KMS-11 (cell line): ENCODE data around the gene CMSS1.

Experiments used
- H2AFZ ChIP-seq: fragments of 200-600 bp; sonication (generic); 2 replicates; pipeline ENCODE4 v1.6.1; 2016; ENCODE audit warnings: antibody characterized with exemption, mixed run types, low read depth
- H3K27ac ChIP-seq: fragments of 200-600 bp; sonication (generic); 2 replicates; pipeline ENCODE4 v1.6.1; 2016; ENCODE audit warnings: mild to moderate bottlenecking, mixed run types
- H3K27me3 ChIP-seq: fragments of 200-600 bp; sonication (generic); 2 replicates; pipeline ENCODE4 v1.6.1; 2017; ENCODE audit warnings: mild to moderate bottlenecking, low read depth, mixed run types, moderate library complexity; ENCODE audit not compliant: insufficient read depth
- H3K36me3 ChIP-seq: fragments of 200-600 bp; sonication (generic); 2 replicates; pipeline ENCODE4 v1.6.1; 2017; ENCODE audit warnings: mild to moderate bottlenecking, mixed run types; ENCODE audit not compliant: insufficient read depth
- H3K4me1 ChIP-seq: fragments of 200-600 bp; sonication (generic); 2 replicates; pipeline ENCODE4 v1.6.1; 2016; ENCODE audit warnings: mild to moderate bottlenecking, low read depth, mixed run types; ENCODE audit not compliant: poor library complexity, severe bottlenecking
- H3K4me2 ChIP-seq: fragments of 200-600 bp; sonication (generic); 2 replicates; pipeline ENCODE4 v1.7.0; 2016; ENCODE audit warnings: mild to moderate bottlenecking, mixed run types
- H3K4me3 ChIP-seq: fragments of 200-600 bp; sonication (generic); IDR thresholded peaks from 2 replicates; pipeline ENCODE4 v1.6.1; 2017; ENCODE audit warnings: low read depth, low read length, mixed read lengths; ENCODE audit not compliant: insufficient read depth
- H3K79me2 ChIP-seq: fragments of 200-600 bp; sonication (generic); 2 replicates; pipeline ENCODE4 v1.6.1; 2016; ENCODE audit warnings: low read depth, mixed run types; ENCODE audit not compliant: insufficient read depth
- H3K9ac ChIP-seq: fragments of 200-600 bp; sonication (generic); 2 replicates; pipeline ENCODE4 v1.6.1; 2016; ENCODE audit warnings: mild to moderate bottlenecking, mixed run types
- H4K20me1 ChIP-seq: fragments of 200-600 bp; sonication (generic); 2 replicates; pipeline ENCODE4 v1.6.1; 2016; ENCODE audit warnings: mild to moderate bottlenecking, mixed run types; ENCODE audit not compliant: insufficient read depth
- TF ChIP-seq, protein P1 (sequence below): fragments of 200-600 bp; sonication (generic); conservative IDR thresholded peaks from 2 replicates; pipeline ENCODE4 v1.6.1; 2017; ENCODE audit warnings: low read depth, mild to moderate bottlenecking, antibody characterized with exemption, low read length, moderate library complexity, mixed read lengths

Gene CMSS1

DNA sequence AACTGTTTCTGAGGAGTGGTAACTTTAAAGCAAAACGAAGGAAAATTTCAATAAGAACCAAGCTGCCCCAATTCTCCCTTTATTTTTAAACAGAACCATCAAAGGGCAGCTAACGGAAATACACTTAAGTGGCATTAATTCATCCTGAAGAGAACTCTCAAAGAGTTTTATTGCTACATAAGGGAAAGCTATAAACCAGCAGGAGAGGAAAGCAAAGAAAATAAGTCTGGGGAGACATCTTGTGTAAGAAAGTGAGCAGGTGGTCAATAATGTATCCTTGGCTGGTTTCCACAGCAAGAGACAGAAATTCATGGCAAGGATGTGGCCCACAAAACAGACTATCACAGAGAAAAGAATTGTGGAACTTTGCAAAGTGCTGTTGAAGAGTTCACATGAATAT lies 40.0 kb upstream of the CMSS1 start:
- Histone ChIP-seq H4K20me1 (no peaks in the 10 kb centered on the region), H3K4me1 (no peaks in the 10 kb centered on the region), H3K79me2 (no peaks in the 10 kb centered on the region), H3K9ac (no peak overlapping the region), H3K27me3 (no peaks in the 10 kb centered on the region), H3K36me3 (no peaks in the 10 kb centered on the region), H3K4me2 (no peak overlapping the region), H2AFZ (no peak overlapping the region), H3K4me3 (no peak overlapping the region), H3K27ac (no peak overlapping the region)
- TF ChIP-seq, protein P1, sequence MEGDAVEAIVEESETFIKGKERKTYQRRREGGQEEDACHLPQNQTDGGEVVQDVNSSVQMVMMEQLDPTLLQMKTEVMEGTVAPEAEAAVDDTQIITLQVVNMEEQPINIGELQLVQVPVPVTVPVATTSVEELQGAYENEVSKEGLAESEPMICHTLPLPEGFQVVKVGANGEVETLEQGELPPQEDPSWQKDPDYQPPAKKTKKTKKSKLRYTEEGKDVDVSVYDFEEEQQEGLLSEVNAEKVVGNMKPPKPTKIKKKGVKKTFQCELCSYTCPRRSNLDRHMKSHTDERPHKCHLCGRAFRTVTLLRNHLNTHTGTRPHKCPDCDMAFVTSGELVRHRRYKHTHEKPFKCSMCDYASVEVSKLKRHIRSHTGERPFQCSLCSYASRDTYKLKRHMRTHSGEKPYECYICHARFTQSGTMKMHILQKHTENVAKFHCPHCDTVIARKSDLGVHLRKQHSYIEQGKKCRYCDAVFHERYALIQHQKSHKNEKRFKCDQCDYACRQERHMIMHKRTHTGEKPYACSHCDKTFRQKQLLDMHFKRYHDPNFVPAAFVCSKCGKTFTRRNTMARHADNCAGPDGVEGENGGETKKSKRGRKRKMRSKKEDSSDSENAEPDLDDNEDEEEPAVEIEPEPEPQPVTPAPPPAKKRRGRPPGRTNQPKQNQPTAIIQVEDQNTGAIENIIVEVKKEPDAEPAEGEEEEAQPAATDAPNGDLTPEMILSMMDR: no peak

- Histone ChIP-seq H3K4me2 (no peak overlapping the region), H2AFZ (no peak overlapping the region), H3K9ac (no peak overlapping the region), H3K4me3 (no peak overlapping the region), H3K27me3 (no peaks in the 10 kb centered on the region), H3K79me2 (no peaks in the 10 kb centered on the region), H4K20me1 (no peaks in the 10 kb centered on the region), H3K36me3 (no peaks in the 10 kb centered on the region), H3K27ac (no peak overlapping the region), H3K4me1 (no peaks in the 10 kb centered on the region)
- TF ChIP-seq, protein P1: no peak
Measured at GRCh38 chr3:99780749-99781148, 36.9 kb upstream of the CMSS1 start.

DNA sequence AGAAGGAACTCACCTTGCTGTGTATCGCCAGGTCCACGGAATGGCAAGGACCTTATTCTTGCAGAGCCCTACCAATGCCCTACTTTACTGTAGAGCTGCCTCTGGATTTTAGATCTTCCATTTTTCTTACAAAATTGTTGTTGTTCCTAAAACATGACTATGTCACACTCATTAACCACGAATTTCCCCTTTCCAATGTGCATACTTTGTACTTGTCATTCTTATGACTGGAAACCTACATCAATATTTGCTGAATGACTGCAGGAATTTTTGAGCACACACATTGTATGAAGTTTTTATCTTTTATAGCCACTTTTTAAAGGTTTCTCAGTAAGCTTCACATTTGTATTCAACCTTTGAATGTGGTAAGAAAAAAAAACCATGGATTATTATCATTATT lies 35.9 kb upstream of the CMSS1 start:
- H3K9ac ChIP-seq: no peak overlapping the region
- H3K79me2 ChIP-seq: no peaks in the 10 kb centered on the region
- H3K4me2 ChIP-seq: no peak overlapping the region
- no peaks in the 10 kb centered on the region for H4K20me1 ChIP-seq
- H3K36me3 ChIP-seq: no peaks in the 10 kb centered on the region
- no peak overlapping the region for H3K4me3 ChIP-seq
- no peaks in the 10 kb centered on the region for H3K27me3 ChIP-seq
- no peak overlapping the region for H3K27ac ChIP-seq
- TF ChIP-seq, protein P1: no peak
- H3K4me1 ChIP-seq: no peaks in the 10 kb centered on the region
- no peak overlapping the region for H2AFZ ChIP-seq

DNA sequence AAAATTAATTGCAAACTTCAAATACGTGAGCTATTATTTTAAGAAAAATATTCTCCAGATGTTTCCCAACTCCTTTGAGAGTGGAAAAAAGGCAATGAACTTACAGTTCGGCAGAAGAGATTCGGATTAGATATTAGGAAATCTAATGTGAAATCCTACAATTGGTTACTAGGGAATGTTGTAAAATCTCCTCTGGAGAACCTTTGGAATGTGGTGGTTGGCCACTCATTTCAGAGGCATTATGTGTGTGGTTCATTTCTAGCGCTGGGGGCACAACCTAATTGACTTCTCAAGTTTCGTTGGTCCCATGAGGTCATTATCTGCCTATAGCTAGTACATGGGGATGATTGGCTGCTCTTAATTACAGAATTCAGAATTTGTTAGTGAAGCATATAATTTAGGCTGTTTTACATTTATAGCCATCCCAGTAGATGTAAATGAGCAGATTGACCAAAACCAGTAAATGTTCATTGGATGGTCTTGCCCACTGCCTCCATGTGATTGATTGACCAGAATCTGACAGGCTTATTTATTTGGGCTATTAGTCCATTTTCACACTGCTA lies 34.6 kb upstream of the CMSS1 start:
- TF ChIP-seq, protein P1: no peak
- Histone ChIP-seq H4K20me1 (no peaks in the 10 kb centered on the region), H3K79me2 (no peaks in the 10 kb centered on the region), H3K4me1 (no peaks in the 10 kb centered on the region), H3K4me3 (no peak overlapping the region), H3K27ac (no peak overlapping the region), H3K27me3 (no peaks in the 10 kb centered on the region), H3K4me2 (no peak overlapping the region), H3K9ac (no peak overlapping the region), H2AFZ (no peak overlapping the region), H3K36me3 (no peaks in the 10 kb centered on the region)
